GM12878 (cell line): Measurements from ENCODE around the gene SNX30. TPM values are rescaled to one million over a fixed set of nuclear protein-coding genes. Genes with fewer than 3 reads are reported as not detected.

Experiments
- ATAC-seq: fragments of 200-7000 bp; cut with Tn5 transposase; 3 replicates; pipeline ENCODE4 v1.9.1; 2020; ENCODE audit warnings: mild to moderate bottlenecking, moderate library complexity
- BruUV-seq: library from RNA; stranded (reverse); fragments of 400-500 nt; replicated peaks from 2 replicates; lab custom pipeline; 2021; lab: Mats Ljungman, UMichigan
- CTCF ChIA-PET: fragments of 300-600 bp; sonication (Branson Sonifier 250); formaldehyde crosslinking; extraction: SDS; loops from one replicate; lab custom pipeline; 2021; ENCODE audit warnings: inconsistent platforms; lab: Yijun Ruan, JAX
- POLR2A ChIA-PET: fragments of 350-600 bp; formaldehyde crosslinking; extraction: SDS; loops from one replicate; lab custom pipeline; 2021; ENCODE audit warnings: inconsistent platforms; lab: Charles Lee
- RAD21 ChIA-PET: fragments of 300-600 bp; sonication (Branson Sonifier 250); formaldehyde crosslinking; loops from one replicate; lab custom pipeline; 2023; ENCODE audit warnings: antibody characterized with exemption; ENCODE audit not compliant: unreplicated experiment; lab: Charles Lee
- SMC1A ChIA-PET: fragments of 300-600 bp; sonication (Branson Sonifier 250); formaldehyde crosslinking; loops from one replicate; lab custom pipeline; 2023; ENCODE audit not compliant: unreplicated experiment, uncharacterized antibody; lab: Charles Lee
- DNase-seq: peaks from one replicate; pipeline ENCODE4 v3.0.0-alpha.2; 2011; ENCODE audit warnings: low read depth, low spot score
- FAIRE-seq: peaks from 3 replicates; lab custom pipeline; 2011; peaks lifted over from hg19 to GRCh38; lab: Jason Lieb, UNC
- H2AFZ ChIP-seq: 2 replicates; pipeline ENCODE4 v1.6.0; 2011; ENCODE audit warnings: low read depth, low read length, control low read depth; ENCODE audit not compliant: control insufficient read depth
- H3K27ac ChIP-seq: 2 replicates; pipeline ENCODE4 v1.5.1; 2011; ENCODE audit warnings: control low read depth; ENCODE audit not compliant: control insufficient read depth, insufficient read depth
- H3K27me3 ChIP-seq, 2 experiments: replicated peaks in 1 of 2; 2 replicates each; pipeline versions ENCODE4 v1.6.0 to v1.6.1; 2011; ENCODE audit warnings: low read length in 1 of 2; ENCODE audit not compliant: control insufficient read depth in 2 of 2, insufficient read depth in 2 of 2
- H3K36me3 ChIP-seq, 2 experiments: 2 replicates each; pipeline ENCODE4 v1.5.1; 2011; ENCODE audit warnings: low read length in 1 of 2; ENCODE audit not compliant: control insufficient read depth in 2 of 2, insufficient read depth in 2 of 2
- H3K4me1 ChIP-seq: 2 replicates; pipeline ENCODE4 v1.6.1; 2011; ENCODE audit warnings: mild to moderate bottlenecking, low read length, moderate library complexity, mixed read lengths; ENCODE audit not compliant: control insufficient read depth, insufficient read depth
- H3K4me2 ChIP-seq: 2 replicates; pipeline ENCODE4 v1.6.0; 2011; ENCODE audit warnings: control low read depth; ENCODE audit not compliant: control insufficient read depth, insufficient read depth
- H3K4me3 ChIP-seq: fragments of 200-600 bp; sonication (generic); 2 replicates; pipeline ENCODE4 v1.5.1; 2016
- H3K79me2 ChIP-seq: 2 replicates; pipeline ENCODE4 v1.6.0; 2011; ENCODE audit warnings: low read length; ENCODE audit not compliant: control insufficient read depth, insufficient read depth
- H3K9ac ChIP-seq: 2 replicates; pipeline ENCODE4 v1.8.0; 2011; ENCODE audit warnings: low read length, control low read depth, mixed read lengths; ENCODE audit not compliant: control insufficient read depth, insufficient read depth
- H3K9me3 ChIP-seq: replicated peaks from 3 replicates; pipeline ENCODE4 v1.5.1; 2011; ENCODE audit warnings: mild to moderate bottlenecking, low read length; ENCODE audit not compliant: control insufficient read depth, insufficient read depth
- H4K20me1 ChIP-seq: 2 replicates; pipeline ENCODE4 v1.6.0; 2011; ENCODE audit not compliant: control insufficient read depth, insufficient read depth
- GATAD2B ChIP-seq: fragments of 450-650 bp; conservative IDR thresholded peaks from 2 replicates; pipeline ENCODE4 v1.6.1; 2017; ENCODE audit warnings: low read depth, mild to moderate bottlenecking, moderate library complexity
- HDAC2 ChIP-seq: fragments of 200-600 bp; sonication (generic); IDR thresholded peaks from 2 replicates; pipeline ENCODE4 v1.6.1; 2017
- MTA2 ChIP-seq: fragments of 450-650 bp; IDR thresholded peaks from 2 replicates; pipeline ENCODE4 v1.6.1; 2016; ENCODE audit warnings: low read depth, mild to moderate bottlenecking, moderate library complexity
- NFXL1 ChIP-seq: fragments of 450-650 bp; IDR thresholded peaks from 2 replicates; pipeline ENCODE4 v1.6.1; 2017; ENCODE audit warnings: antibody characterized with exemption, mild to moderate bottlenecking, borderline replicate concordance
- SIN3A ChIP-seq: IDR thresholded peaks from 2 replicates; pipeline ENCODE4 v1.6.1; 2012; ENCODE audit warnings: low read depth, low read length, improper control_type of control experiment
- SRF ChIP-seq, 2 experiments: IDR thresholded peaks; 2 replicates each; pipeline ENCODE4 v1.6.1; 2011; ENCODE audit warnings: low read depth in 2 of 2, low read length in 2 of 2, mild to moderate bottlenecking in 1 of 2, moderate library complexity in 1 of 2
- STAT3 ChIP-seq: IDR thresholded peaks from 2 replicates; pipeline ENCODE4 v1.6.1; 2011; ENCODE audit warnings: low read depth, low read length, improper control_type of control experiment
- WGBS: methylation state at CpG from one replicate; pipeline ENCODE4 v1.1.6; 2016; ENCODE audit warnings: low lambda C conversion rate; ENCODE audit not compliant: insufficient replicate concordance, insufficient coverage; ENCODE audit errors: missing lambda C conversion rate; 5-methylcytosine and 5-hydroxymethylcytosine counted together
- in situ Hi-C: fragments of 300-500 bp; cut with MboI; formaldehyde crosslinking; loops from 9 replicates; pipeline ENCODE4 v1.14.3; 2018; ENCODE audit warnings: mixed read lengths
- intact Hi-C: fragments of 100-400 bp; cut with micrococcal nuclease; formaldehyde crosslinking; loops from one replicate; pipeline ENCODE4 v1.14.2; 2022; ENCODE audit not compliant: unreplicated experiment
- polyA plus RNA-seq, 11 experiments: library from polyadenylated mRNA; depleted of rRNA in 4 of 11; unstranded in 6 of 11; stranded (reverse) in 5 of 11; fragments of >200 nt; fragmentation: Nextera tagmentation in 4 of 11; fragmentation: Illumina TruSeq in 1 of 11; extraction: Ambion mirVana in 4 of 11; extraction: Trizol in 1 of 11; gene quantifications; 1 replicate in 1 of 11; 2 replicates in 10 of 11; pipeline versions ENCODE4 v1.2.1 to v1.2.3, GENCODE V29; 2011 to 2016; ENCODE audit warnings: inconsistent platforms in 2 of 11, missing spikeins in 2 of 11, low read depth in 1 of 11
- total RNA-seq, 4 experiments: library from RNA; depleted of rRNA in 3 of 4; stranded (reverse); fragments of >200 nt in 3 of 4; fragmentation: Illumina TruSeq in 1 of 4; extraction: Trizol in 1 of 4; gene quantifications; 2 replicates each; pipeline versions ENCODE4 v1.2.1 to v1.2.3, GENCODE V29; 2013 to 2021
- TF ChIP-seq, protein P1 (sequence below): fragments of 450-650 bp; conservative IDR thresholded peaks from 2 replicates; pipeline ENCODE4 v1.6.1; 2017; ENCODE audit warnings: mild to moderate bottlenecking, moderate library complexity
- TF ChIP-seq, protein P2 (sequence below): fragments of 450-650 bp; IDR thresholded peaks from 2 replicates; pipeline ENCODE4 v1.6.1; 2014; ENCODE audit warnings: mild to moderate bottlenecking
- TF ChIP-seq, protein P3 (sequence below): IDR thresholded peaks from 2 replicates; pipeline ENCODE4 v1.6.1; 2012; ENCODE audit warnings: low read depth, low read length, improper control_type of control experiment

SNX30 gene
- total and polyA plus RNA-seq, 10 of the 15 experiments (the other 5 are each of a cell fraction or from before 2014, with no cell fraction given), result 0.53 to 4.0 (median 1.5) TPM

DNA sequence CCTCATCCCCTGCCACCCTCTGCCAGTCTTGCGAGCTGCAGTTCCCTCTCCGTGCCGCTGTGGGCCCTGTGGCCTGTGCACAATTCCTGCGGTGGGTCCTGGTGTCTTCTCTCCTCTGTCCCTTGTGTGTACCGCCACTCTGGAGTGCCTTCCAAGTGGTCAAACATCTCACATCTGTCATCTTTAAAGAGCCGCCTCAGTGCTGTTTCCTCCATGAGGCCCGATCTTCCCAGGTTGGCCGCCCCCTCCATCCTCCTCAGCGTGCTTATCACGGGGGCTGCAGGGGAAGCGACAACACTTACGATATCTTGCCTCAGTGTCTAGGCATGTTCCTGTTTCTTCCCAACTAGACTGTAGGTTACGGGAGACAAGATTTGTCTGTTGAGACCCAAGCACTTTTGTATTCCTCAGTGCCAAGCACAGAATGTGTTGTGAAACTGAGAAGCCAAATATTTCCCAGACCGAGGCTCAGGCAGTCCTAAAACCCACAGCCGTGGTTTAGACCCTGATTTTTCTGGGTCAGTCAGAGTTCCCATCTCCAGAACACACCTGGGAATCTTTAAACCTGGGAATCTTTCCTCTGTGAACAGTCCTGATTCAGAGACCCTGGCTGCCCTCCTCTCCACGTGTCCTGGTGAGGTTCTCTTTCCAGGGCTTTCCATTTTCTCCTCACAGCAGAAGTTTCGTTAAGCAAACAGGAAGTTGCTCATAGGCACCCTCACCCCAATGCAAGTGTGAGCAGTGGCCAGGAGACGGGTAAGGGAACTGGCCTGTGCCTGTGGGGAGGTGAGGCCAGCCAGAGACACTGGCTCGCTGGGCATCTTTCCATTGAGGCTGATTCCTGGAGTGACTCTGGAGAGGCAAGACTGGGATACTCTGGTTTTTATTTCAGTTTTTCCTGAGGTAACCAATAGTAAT, 111.3 kb downstream of the SNX30 start:
- SMC1A ChIA-PET, result interaction anchor here (0.6 kb wide), 1 partner anchor 580 kb away, joined by 5 read pairs; no protein-coding TSS in a partner anchor
- WGBS, result 83% methylated on average over 19 of the region's 19 CpGs
- RAD21 ChIA-PET, result interaction anchor here (1.5 kb wide), 1 partner anchor 41 kb away, joined by 3 read pairs; no protein-coding TSS in a partner anchor

More for the DNA sequence above, 111.3 kb downstream of the SNX30 start:
- DNase-seq (no peak), ATAC-seq (no peak), FAIRE-seq (no peak)
- H3K4me1 ChIP-seq, result peaks cover 46% of the 10 kb centered on the region
- POLR2A ChIA-PET, result no interaction called here
- intact Hi-C loops, result no loop called here
- TF ChIP-seq, protein P1, sequence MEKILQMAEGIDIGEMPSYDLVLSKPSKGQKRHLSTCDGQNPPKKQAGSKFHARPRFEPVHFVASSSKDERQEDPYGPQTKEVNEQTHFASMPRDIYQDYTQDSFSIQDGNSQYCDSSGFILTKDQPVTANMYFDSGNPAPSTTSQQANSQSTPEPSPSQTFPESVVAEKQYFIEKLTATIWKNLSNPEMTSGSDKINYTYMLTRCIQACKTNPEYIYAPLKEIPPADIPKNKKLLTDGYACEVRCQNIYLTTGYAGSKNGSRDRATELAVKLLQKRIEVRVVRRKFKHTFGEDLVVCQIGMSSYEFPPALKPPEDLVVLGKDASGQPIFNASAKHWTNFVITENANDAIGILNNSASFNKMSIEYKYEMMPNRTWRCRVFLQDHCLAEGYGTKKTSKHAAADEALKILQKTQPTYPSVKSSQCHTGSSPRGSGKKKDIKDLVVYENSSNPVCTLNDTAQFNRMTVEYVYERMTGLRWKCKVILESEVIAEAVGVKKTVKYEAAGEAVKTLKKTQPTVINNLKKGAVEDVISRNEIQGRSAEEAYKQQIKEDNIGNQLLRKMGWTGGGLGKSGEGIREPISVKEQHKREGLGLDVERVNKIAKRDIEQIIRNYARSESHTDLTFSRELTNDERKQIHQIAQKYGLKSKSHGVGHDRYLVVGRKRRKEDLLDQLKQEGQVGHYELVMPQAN, result no peak
- TF ChIP-seq, protein P2, sequence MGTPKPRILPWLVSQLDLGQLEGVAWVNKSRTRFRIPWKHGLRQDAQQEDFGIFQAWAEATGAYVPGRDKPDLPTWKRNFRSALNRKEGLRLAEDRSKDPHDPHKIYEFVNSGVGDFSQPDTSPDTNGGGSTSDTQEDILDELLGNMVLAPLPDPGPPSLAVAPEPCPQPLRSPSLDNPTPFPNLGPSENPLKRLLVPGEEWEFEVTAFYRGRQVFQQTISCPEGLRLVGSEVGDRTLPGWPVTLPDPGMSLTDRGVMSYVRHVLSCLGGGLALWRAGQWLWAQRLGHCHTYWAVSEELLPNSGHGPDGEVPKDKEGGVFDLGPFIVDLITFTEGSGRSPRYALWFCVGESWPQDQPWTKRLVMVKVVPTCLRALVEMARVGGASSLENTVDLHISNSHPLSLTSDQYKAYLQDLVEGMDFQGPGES, result no peak
- TF ChIP-seq MTA2 (no peak), GATAD2B (no peak), SRF (IDR thresholded peaks at IDR 0.05; ENCODE audit: low read depth in 2 of 2, low read length in 2 of 2) (no peak), NFXL1 (no peak), SIN3A (no peak), STAT3 (no peak), HDAC2 (no peak)
- TF ChIP-seq, protein P3, sequence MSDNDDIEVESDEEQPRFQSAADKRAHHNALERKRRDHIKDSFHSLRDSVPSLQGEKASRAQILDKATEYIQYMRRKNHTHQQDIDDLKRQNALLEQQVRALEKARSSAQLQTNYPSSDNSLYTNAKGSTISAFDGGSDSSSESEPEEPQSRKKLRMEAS, result no peak
- no peaks in the 10 kb centered on the region for H3K79me2 ChIP-seq
- in situ Hi-C loops, result no loop called here
- H2AFZ ChIP-seq, result no peak overlapping the region
- no peaks in the 10 kb centered on the region for H3K36me3 ChIP-seq
- no peaks in the 10 kb centered on the region; the same call in 1 of the 2 replicates for H4K20me1 ChIP-seq
- H3K9me3 ChIP-seq, result no peaks in the 10 kb centered on the region
- no TSS peak for BruUV-seq
- no peak overlapping the region for H3K4me3 ChIP-seq
- no peak overlapping the region for H3K9ac ChIP-seq
- no peaks in the 10 kb centered on the region; a peak in 1 of 4 replicates for H3K27me3 ChIP-seq
- no peak overlapping the region for H3K4me2 ChIP-seq
- no peak overlapping the region for H3K27ac ChIP-seq
- CTCF ChIA-PET, result no interaction called here
